GM19324 (cell line): ENCODE results near the gene PRDM12.

Source experiments
- ATAC-seq: cut with Tn5 transposase; IDR thresholded peaks from one replicate; pipeline ENCODE4 v1.9.1; 2021; ENCODE audit warnings: mild to moderate bottlenecking, moderate library complexity; ENCODE audit not compliant: unreplicated experiment, low FRiP score

Gene PRDM12

DNA sequence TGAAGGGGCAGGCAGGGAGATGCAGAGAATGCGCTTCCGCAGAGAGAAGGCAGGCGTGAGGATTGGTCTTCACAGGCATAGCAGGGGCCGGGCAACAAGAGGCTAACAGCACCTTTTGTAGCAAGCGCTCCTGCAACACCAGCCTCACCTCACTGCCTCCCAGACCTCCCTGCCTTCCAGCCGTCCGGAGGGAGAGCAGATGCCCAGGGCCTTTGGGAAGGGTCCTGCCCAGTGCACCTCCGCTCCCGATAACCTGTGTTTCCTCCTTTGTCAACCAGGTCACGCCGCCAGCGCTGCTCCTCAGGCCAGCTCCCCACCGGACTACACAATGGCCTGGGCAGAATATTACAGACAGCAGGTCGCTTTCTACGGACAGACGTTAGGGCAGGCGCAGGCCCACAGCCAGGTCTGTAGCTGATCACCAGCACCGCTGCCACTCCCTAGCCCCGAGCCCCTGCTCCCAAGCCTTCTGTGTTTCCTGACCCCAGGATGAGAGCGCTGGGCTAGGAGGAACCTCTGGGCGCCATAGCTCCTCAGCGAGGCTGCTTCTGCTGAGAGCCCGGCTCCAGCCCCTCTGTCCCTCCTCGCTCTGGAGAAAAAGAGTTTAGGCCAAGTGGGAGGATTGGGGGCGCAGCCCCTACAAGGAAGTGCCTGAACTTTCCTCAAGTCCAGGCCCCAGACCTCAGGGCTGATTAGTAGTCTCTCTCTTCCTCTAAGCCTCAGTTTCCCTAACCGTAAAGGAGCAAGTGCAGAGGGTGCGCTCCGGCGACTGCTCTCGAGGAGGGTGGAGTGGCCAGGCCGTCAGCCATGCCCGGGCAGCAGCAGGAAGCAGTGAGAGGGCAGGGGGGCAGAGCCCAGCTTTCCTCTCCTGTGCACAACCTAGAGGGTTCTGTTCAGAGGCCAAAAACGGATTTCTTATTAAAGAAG is 28.4 kb upstream of the PRDM12 start:
- ATAC-seq = no peak

GRCh38 chr9:130636648-130637020 is 27.8 kb upstream of the PRDM12 start:
- ATAC-seq = no peak

DNA sequence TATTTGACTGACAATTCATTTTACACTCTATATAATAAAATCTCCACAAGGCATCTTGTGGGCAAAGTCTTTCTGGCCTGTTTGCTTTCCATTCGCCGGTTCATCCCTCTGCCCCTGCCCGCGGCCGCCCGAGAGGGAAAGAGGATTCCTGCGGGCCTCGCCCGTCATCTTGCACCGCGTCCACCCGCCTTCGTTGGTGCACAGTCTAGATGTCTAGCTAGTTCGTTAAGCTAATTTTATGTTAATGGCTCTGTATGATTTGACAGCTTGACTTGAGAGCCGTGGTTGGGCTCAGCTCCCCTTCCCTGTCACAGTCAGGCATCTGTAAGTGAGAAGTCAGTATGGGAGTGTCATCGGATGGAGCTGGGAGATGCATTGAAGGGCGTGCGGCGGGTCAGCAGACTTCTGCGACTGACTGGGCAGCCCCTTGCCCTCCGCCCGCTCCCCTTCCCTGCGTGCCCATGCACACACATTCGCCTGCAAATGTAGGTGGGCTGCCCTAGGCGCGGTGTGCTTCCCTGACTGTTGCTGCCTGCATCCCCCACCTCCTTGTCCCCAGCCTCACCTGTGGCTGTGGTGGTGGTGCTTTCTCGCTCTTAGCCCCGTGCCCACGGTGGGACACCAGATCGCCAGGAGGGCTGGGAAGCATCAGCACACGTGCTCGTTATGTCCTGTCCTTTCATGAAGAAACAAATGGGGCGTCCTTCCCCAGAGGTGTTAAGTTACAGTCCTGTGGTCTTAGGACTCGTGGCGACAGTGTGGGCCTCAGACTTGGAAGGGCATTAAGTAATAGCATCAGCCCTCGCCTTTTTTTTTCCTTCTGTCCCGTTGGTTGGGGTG is 25.9 kb upstream of the PRDM12 start:
- ATAC-seq = no peak

GRCh38 chr9:130639124-130639765 is 25.1 kb upstream of the PRDM12 start:
- no peak for ATAC-seq

DNA sequence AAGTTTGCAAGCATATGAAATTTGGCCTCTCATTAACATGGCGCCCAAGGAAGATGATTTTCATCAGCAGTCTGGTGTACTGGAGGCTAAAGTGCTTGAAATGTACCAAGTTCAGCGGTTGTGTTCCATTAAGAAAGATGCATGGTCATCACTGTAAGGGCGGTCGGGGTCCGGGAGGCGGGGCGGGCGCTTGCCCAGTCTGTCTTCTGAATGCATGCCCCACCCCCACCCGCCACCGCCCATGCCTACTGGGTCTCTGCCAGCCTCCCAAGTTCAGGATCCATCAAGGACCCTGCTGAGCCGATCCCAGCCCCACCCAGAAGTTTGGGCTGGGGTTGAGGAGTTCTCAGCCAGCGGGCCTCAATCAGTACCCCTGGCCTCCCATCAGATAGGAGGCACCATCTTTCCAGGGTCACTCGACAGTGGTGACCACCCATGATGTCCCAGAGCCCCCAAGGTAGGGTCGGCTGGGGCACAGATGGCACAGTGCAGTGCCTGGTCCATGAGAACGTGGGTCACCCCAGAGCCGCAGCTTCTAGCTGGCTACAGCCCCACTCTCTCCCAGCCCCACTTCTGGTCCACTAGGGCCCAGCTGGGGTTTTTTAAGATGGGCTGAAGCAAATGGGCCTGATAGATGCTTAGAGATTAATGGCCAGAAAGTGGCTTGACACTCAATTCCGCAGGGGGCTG is 24.4 kb upstream of the PRDM12 start:
- ATAC-seq = no peak

GRCh38 chr9:130640681-130641080 is 23.7 kb upstream of the PRDM12 start:
- no peak for ATAC-seq

- ATAC-seq = no peak
These were observed 21.5 kb upstream of the PRDM12 start for GRCh38 chr9:130642926-130643325.

DNA sequence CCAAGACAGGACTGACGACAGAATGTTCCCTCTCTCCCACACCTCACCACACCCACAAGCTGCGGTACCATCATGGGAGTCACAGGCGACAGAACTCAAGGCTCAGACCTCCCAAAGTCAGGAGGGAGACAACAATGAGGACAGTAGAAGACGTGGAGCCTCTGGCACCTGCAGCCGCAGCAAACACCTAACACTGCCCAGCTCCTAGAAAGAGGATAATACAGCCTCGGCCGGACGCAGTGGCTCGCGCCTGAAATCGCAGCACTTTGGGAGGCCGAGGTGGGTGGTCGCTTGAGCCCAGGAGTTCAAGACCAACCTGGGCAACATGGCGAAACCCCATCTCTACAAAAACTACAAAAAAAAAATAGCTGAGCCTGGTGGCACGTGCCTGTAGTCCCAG is 13.2 kb upstream of the PRDM12 start:
- no peak for ATAC-seq

GRCh38 chr9:130651752-130652151 is 12.6 kb upstream of the PRDM12 start:
- ATAC-seq = no peak

- no peak for ATAC-seq
These were observed 9.5 kb upstream of the PRDM12 start for GRCh38 chr9:130654879-130655278.

- ATAC-seq = no peak
These were observed 5.3 kb upstream of the PRDM12 start for GRCh38 chr9:130658893-130659698.

GRCh38 chr9:130659699-130660248 is 4.6 kb upstream of the PRDM12 start:
- ATAC-seq = no peak

- no peak for ATAC-seq
These were observed 4.1 kb upstream of the PRDM12 start for GRCh38 chr9:130660326-130660682.

- no peak for ATAC-seq
These were observed 3.5 kb upstream of the PRDM12 start for GRCh38 chr9:130660683-130661450.

DNA sequence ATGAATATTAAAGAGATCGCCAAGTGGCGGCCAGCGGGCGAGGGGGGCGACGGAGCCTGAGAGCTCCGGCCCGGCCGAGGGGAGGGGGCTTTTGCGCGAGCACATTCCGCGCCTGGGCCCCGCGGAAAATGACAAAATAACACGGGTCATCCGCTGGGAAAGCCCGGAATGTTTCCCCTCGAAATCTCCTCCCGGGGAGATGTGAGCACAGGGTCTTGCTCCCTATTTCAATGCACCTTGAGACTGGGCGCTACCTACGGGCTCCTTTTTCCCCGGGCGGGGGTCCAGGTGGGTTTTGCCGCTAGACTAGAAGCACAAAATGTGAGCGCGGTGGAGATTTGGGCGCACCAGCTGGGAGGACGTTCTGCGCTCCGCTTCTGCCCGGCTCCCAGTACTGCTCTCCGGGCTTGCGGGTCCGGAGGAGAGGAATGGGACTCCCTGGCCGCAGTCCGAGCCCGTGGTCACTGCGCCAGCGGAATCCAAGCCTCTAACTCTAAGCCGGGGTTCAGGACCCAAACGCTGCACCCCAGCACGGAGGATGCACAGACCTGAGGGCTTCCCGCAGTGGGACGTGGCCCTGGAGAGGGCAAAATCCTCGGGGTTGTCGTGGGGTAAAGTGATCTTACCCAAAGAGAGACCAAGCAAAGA is 2.8 kb upstream of the PRDM12 start:
- no peak for ATAC-seq

- ATAC-seq = no peak
These were observed 2.1 kb upstream of the PRDM12 start for GRCh38 chr9:130662099-130662969.

DNA sequence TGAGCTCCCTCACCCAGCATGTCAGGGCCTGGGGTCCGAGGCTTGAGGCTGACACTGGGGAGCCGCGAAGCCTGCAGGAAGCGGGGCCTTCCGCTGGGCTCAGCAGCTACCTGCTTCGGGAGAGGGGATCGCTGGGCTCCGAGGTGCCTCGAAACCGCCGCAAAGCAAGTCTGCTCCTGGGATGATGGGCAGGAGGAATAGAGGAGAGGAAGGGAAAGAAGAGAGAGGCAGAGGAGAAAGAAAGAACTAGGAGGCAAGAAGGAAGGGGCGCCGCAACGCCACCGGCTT is 1.5 kb upstream of the PRDM12 start:
- ATAC-seq = no peak
